K562 (cell line): ENCODE measurements around the gene ASCC2. TPM values are rescaled to one million over a fixed set of nuclear protein-coding genes. Genes with fewer than 3 reads are reported as not detected.
A peak's percentile ranks its signal among the peaks of the same experiment; 100 is the strongest.

Experiments used
- BMI1 ChIP-seq: fragments of 150-350 bp; IDR thresholded peaks from 2 replicates; pipeline ENCODE4 v1.6.1; 2014; ENCODE audit warnings: low read length
- CREB1 ChIP-seq, 2 experiments: sonication (generic) in 1 of 2; formaldehyde crosslinking in 1 of 2; IDR thresholded peaks; 2 replicates each; pipeline versions ENCODE4 v1.6.1 to v1.8.0; 2012 to 2022; ENCODE audit warnings: inconsistent platforms in 1 of 2, mild to moderate bottlenecking in 1 of 2, missing genetic modification reagents in 1 of 2, moderate library complexity in 1 of 2
- E2F6 ChIP-seq, 2 experiments: IDR thresholded peaks; 2 replicates each; pipeline ENCODE4 v1.6.1; 2011; ENCODE audit warnings: borderline replicate concordance in 1 of 2, control low read depth in 1 of 2, low read depth in 1 of 2, low read length in 1 of 2, mild to moderate bottlenecking in 1 of 2, mixed read lengths in 1 of 2, moderate library complexity in 1 of 2; ENCODE audit not compliant: insufficient read depth in 1 of 2, insufficient read length in 1 of 2, poor library complexity in 1 of 2, severe bottlenecking in 1 of 2; ENCODE audit errors: extremely low read depth in 1 of 2
- FOSL1 ChIP-seq: fragments of 200-800 bp; sonication (Bioruptor generic); conservative IDR thresholded peaks from 2 replicates; pipeline ENCODE4 v1.6.1; 2016; ENCODE audit warnings: missing genetic modification characterization, missing compliant biosample characterization
- HINFP ChIP-seq: fragments of 450-650 bp; conservative IDR thresholded peaks from 2 replicates; pipeline ENCODE4 v1.6.1; 2016; ENCODE audit warnings: missing genetic modification characterization, low read depth, mild to moderate bottlenecking, control low read depth, missing compliant biosample characterization
- KLF10 ChIP-seq: fragments of 250-450 bp; sonication (Bioruptor Pico); IDR thresholded peaks from 2 replicates; pipeline ENCODE4 v1.6.1; 2021; ENCODE audit warnings: matching md5 sums
- MCM5 ChIP-seq: fragments of 450-650 bp; IDR thresholded peaks from 2 replicates; pipeline ENCODE4 v1.6.1; 2016; ENCODE audit warnings: low read depth
- RFX7 ChIP-seq: fragments of 250-450 bp; sonication (Bioruptor Pico); IDR thresholded peaks from 2 replicates; pipeline ENCODE4 v1.5.1; 2021; ENCODE audit warnings: mild to moderate bottlenecking
- SMAD1 ChIP-seq: fragments of 150-350 bp; IDR thresholded peaks from 2 replicates; pipeline ENCODE4 v1.6.1; 2014; ENCODE audit warnings: low read length, low read depth; ENCODE audit not compliant: partially characterized antibody
- SNRNP70 ChIP-seq: fragments of 200-400 bp; formaldehyde crosslinking; optimal IDR thresholded peaks from 2 replicates; pipeline ENCODE3; 2017; ENCODE audit warnings: low read depth, low read length
- SPI1 ChIP-seq: IDR thresholded peaks from 2 replicates; pipeline ENCODE4 v1.6.1; 2011; ENCODE audit warnings: low read depth, low read length, control low read depth, borderline replicate concordance
- TAF15 ChIP-seq: fragments of 200-400 bp; formaldehyde crosslinking; IDR thresholded peaks from 2 replicates; pipeline ENCODE4 v1.6.1; 2017; ENCODE audit warnings: mild to moderate bottlenecking, low read depth, low read length, moderate library complexity
- TSC22D4 ChIP-seq: fragments of 450-650 bp; IDR thresholded peaks from 2 replicates; pipeline ENCODE4 v1.6.1; 2016; ENCODE audit warnings: missing genetic modification characterization, missing biosample characterization, control low read depth
- TSHZ1 ChIP-seq: fragments of 250-450 bp; sonication (Bioruptor Pico); IDR thresholded peaks from 2 replicates; pipeline ENCODE4 v1.4.0; 2020; ENCODE audit warnings: mild to moderate bottlenecking, moderate library complexity
- ZC3H8 ChIP-seq: fragments of 450-650 bp; IDR thresholded peaks from 2 replicates; pipeline ENCODE4 v1.6.1; 2017
- ZEB2 ChIP-seq: fragments of 450-650 bp; IDR thresholded peaks from 2 replicates; pipeline ENCODE4 v1.6.1; 2016
- ZNF551 ChIP-seq: fragments of 250-450 bp; sonication (Bioruptor Pico); IDR thresholded peaks from 2 replicates; pipeline ENCODE4 v1.5.0; 2021; ENCODE audit warnings: mild to moderate bottlenecking, moderate library complexity
- ZNF830 ChIP-seq: fragments of 250-450 bp; sonication (Bioruptor Pico); IDR thresholded peaks from 2 replicates; pipeline ENCODE4 v1.5.0; 2021; ENCODE audit warnings: mild to moderate bottlenecking
- polyA plus RNA-seq, 8 experiments: library from polyadenylated mRNA; depleted of rRNA in 4 of 8; stranded (reverse) in 5 of 8; unstranded in 3 of 8; fragments of >200 nt; fragmentation: Nextera tagmentation in 2 of 8; fragmentation: Illumina TruSeq in 1 of 8; extraction: Ambion mirVana in 2 of 8; extraction: Trizol in 1 of 8; gene quantifications; 2 replicates each; pipeline versions ENCODE4 v1.2.1 to v1.2.3, GENCODE V29; 2011 to 2014; ENCODE audit warnings: inconsistent platforms in 1 of 8, missing spikeins in 1 of 8
- total RNA-seq, 7 experiments: library from RNA; depleted of rRNA in 6 of 7; stranded (reverse); fragments of >200 nt in 6 of 7; fragmentation: Illumina TruSeq in 2 of 7; extraction: Trizol in 2 of 7; gene quantifications; 2 replicates each; pipeline versions ENCODE4 v1.2.1 to v1.2.3, GENCODE V29; 2011 to 2021; ENCODE audit warnings: low replicate concordance in 1 of 7

ASCC2 gene
- total and polyA plus RNA-seq, 9 of the 15 experiments (the other 6 are each of a cell fraction or from before 2014, with no cell fraction given) = 4.0 to 46.7 (median 26.8) TPM

GRCh38 chr22:29840498-29840897, 2.4 kb upstream of the ASCC2 start (continued):
- TF ChIP-seq TSHZ1 (CRISPR knock-in tag) (no peak), TSC22D4 (tag) (no peak), HINFP (no peak), CREB1 (IDR thresholded peaks at IDR 0.05) (no peak), CREB1 (CRISPR knock-in tag; IDR thresholded peaks at IDR 0.05) (no peak), RFX7 (CRISPR knock-in tag) (no peak), E2F6 (IDR thresholded peaks at IDR 0.05; ENCODE audit: borderline replicate concordance in 1 of 2, extremely low read depth in 1 of 2, insufficient read depth in 1 of 2, insufficient read length in 1 of 2, low read depth in 1 of 2, low read length in 1 of 2, poor library complexity in 1 of 2, severe bottlenecking in 1 of 2) (no peak), SMAD1 (no peak), ZNF551 (CRISPR knock-in tag) (no peak), SPI1 (peak; percentile 14; the same call in 1 of the 2 replicates), KLF10 (no peak), ZNF830 (CRISPR knock-in tag) (no peak), MCM5 (no peak), ZEB2 (peak; percentile 70), TAF15 (no peak), FOSL1 (tag) (peak; percentile 30; the same call in 1 of the 2 replicates), SNRNP70 (no peak), ZC3H8 (no peak), BMI1 (no peak)
